ENCODE results near the gene SLC33A1.
A peak's percentile ranks its signal among the peaks of the same experiment; 100 is the strongest.
"Not testable (repeated sequence)": the region's sequence is repeated elsewhere in the genome, so short reads cannot be mapped to it uniquely, and the experiment has no call there.

SLC33A1 gene

DNA sequence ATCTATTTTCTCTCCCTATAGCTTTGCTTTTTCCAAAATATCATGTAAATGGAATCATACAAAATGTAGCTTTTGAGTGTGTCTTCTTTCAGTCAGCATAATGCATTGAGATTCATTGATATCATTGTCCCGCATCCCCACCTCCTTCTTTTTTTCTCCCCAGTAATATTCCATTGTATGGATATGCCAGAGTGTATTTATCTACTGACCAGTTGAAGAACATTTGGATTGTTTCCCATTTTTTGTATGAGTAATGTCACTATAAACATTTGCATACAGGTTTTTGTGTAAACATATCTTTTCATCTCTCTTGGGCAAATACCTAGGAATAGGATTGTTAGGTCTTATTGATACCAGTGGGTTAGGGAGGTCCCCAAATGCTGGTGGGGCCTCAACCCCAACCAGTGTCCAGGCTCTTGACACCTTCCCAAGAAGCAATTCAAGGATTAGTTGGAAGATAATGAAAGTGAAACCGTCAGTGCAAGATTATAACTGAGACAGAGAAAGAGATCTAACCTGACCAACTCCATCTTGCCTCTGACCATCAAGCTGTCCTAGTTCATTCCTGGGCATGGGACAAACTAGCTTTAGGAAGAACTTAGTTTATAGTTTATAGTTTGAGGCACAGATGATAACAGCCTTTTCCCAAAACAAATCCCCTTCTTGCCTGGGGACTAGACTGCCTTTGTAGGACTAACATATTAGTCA, 7.4 kb upstream of the SLC33A1 start:
- DNase-seq: no peak

DNA sequence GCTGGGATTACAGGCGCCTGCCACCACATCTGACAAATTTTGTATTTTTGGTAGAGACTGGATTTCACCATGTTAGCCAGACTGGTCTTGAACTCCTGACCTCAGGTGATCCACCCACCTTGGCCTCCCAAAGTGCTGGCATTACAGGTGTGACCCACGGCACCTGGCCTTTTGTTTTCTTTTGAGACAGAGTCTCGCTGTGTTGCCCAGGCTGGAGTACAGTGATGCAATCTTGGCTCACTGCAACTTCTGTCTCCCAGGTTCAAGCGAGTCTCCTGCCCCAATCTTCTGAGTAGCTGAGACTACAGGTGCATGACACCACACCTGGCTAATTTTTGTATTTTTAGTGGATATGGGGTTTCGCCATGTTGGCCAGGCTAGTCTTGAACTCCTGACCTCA, 6.2 kb upstream of the SLC33A1 start:
- not testable (repeated sequence) for DNase-seq

DNA sequence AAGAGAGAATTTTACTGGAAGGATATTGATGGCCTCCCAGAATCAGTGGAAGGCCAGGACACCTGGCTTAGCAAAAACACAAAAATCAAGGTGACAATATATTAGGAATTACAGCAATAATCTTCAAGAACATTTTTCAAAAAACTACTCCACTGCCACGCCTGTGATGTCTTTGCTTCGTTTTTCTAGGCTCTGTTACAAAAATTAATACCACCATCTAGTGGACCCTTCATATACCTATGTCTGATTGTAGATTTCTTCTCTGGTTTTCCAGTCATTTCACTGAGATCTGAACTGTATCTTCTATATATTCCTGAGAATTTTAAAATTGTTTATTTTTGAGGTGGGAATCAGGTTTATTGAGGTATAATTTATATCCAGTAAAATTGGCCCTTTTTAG, 5.6 kb upstream of the SLC33A1 start:
- DNase-seq: no peak

DNA sequence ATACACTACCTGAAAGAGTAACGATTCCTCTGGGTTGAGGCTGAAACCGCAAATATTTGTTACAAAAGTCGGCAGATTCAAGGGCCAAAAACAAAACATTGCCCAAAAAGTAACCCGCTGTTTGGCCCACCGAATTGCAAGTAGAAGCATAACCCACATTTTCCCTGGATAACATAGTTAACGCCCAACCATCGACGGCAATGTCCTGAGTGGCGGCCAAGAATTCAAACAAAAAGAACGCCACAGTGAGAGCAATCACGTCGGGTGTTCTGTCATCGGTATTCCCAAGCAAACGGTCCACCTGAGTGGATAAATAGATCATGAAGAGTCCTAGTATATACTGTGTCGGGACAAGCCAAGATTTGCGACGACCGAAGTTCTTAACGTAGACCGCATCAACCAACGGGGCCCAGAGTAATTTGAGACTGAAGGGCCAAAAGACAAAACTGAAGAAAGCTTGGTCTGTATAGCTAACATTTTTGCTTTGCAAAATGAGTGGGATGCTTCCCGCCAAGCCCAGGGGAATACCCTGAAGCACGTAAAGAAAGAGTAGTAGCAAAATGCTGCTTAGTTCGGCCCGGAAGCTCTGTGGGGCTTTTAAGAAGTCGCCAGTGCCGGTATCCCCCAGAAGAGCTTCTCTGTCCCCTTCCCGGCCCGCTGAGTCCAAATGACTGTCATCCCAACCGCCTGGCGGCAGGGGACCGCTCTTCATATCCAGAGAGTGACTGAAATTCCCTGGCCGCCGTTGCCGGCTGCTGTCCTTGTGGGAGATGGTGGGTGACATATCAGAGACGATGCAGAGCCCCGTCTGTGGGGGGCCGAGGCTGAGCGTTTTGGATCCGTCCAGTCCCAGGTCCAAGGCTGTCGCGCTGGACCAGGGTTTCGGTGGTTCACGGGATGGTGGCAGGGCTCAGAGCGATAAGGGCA, 750 bp downstream of the SLC33A1 start:
- DNase-seq: peak; percentile 9

DNA sequence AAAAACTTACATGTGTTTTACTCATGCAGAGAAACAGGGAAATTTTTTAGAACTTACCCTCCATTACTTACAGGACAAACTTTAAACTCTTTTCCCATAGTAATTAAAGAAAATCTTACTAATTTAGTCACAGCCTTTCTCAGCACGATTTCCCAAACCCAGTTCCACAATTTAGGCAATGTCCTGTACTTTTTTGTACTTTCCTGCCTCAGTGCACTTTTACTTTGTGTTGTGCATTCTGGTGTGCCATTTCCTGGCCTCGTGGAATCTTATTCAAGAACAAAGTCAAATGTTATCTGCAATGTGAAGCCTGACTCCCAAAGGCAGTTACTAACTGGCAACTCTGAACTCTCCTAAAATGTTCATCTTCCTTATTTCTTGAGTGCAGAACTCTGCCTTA, 1.9 kb downstream of the SLC33A1 start:
- no peak for DNase-seq

DNA sequence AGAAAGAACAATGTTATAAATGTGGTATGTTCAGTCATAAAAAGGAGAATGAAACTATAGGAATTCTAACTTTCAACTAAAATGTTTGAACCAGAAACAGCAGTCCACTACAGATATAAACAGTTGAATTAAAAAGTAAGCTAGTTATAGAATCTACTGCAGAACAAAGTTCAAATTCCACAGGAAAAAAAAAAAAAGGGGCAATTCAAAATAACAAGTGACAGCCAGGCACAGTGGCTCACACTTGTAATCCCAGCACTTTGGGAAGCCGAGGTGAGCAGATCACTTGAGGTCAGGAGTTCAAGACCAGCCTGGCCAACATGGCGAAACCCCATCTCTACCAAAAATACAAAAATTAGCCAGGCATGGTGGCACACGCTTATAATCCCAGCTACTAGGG, 4.8 kb downstream of the SLC33A1 start:
- DNase-seq: not testable (repeated sequence)

DNA sequence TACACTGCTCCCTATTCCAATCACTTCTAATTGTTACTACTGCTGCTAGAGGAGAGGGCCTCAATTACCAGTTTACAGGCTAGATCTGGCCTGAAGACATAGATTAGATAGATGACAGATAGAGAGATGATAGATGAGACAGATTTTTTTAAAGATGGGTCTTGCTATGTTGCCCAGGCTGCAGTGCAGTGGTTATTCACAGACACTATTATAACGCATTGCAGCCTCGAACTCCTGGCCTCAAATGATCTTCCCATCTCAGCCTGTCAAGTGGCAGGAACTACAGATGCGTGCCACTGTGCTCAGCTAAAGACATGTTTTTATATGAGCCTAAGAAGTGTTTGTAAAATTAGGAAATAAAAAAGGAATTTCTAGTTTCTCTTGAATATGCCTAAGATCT, 6.2 kb downstream of the SLC33A1 start:
- DNase-seq: no peak

DNA sequence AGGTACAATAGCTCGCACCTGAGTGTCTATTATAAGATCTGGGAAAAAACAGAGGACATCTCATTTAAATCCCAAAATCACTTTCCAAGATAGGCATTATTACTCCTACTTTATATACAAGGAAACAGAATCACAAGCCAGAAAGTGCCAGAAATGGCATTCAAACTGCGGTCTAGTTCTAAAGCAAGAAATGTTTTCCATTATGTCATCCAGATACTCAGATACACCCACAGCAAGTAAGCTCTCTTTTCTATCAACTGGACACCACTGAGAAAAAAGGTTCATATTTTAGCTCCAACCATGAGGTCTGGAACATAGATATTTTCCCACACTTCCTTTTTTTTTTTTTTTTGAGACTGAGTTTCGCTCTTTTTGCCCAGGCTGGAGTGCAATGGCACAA, 8.1 kb downstream of the SLC33A1 start:
- no peak for DNase-seq

DNA sequence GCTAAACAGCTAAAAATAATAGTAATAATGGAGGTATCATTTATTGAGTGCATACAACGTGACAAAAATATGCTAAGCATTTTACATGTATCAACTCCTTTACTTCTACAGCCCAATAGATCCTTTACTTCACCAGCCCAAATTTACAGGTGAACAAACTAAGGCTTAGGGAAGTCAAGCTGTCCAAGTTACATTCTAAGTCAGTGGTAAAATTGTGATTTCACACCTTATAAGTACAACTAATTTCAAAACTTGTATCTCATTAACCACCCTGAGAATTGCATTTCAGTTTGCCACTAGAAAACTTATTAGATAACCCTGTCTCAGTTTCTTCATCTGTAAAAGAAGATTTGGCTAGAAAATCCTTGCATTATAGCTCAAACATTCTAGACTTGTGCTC, 10.7 kb downstream of the SLC33A1 start:
- DNase-seq: no peak

DNA sequence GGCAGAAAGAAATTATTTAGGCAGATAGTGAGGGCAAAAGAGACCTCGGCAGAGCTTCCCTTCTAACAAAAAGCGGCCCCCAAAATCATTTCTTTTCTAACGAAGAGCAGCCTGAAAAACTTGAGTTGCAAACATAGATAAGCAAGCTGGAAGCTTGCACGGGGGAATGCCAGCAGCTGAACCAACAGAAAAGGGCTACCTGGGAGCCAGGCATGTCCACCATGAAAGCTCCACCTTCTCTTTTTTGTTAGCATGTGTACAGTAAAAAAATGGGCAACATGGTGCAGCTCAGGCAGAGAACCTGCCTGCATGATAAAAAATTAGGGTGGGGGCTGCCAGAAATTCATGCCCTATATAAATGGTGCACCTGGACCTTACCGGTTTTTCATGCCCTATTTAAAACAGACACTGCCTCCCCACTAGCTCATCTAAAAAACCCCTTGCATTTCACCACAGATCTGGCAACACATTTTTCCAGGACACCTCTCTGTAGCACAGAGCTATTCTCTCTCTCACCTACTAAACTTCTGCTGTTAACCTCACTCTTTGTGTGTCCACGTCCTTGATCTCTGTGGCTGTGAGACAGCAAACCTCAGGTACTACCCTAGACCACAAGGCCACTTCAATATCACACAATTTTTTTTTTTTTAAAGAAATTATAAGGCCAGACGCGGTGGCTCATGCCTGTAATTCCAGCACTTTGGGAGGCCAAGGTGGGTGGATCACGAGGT, 18.7 kb downstream of the SLC33A1 start:
- DNase-seq: no peak

DNA sequence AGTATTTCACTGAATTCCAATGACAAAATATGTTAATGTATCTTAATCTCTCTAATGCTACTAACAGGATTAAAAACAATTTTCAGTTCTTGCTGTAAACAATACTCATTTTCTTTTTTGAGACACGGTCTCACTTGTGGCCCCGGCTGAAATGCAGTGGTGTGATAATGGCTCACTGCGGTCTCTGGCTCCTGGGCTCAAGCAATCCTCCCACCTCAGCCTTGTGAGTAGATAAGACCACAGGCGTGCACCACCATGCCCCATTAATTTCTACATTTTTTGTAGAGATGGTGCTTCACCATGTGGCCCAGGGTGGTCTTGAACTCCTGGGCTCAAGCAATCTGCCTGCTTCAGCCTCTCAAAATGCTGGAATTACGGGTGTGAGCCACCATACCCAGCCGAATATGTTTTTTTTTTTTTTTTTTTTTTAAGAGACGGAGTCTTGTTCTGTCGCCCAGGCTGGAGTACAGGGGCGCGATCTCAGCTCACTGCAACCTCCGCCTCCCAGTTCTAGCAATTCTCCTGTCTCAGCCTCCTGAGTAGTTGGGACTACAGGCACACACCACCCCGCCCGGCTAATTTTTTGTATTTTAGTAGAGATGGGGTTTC, 25.6 kb downstream of the SLC33A1 start:
- DNase-seq: not testable (repeated sequence)

DNA sequence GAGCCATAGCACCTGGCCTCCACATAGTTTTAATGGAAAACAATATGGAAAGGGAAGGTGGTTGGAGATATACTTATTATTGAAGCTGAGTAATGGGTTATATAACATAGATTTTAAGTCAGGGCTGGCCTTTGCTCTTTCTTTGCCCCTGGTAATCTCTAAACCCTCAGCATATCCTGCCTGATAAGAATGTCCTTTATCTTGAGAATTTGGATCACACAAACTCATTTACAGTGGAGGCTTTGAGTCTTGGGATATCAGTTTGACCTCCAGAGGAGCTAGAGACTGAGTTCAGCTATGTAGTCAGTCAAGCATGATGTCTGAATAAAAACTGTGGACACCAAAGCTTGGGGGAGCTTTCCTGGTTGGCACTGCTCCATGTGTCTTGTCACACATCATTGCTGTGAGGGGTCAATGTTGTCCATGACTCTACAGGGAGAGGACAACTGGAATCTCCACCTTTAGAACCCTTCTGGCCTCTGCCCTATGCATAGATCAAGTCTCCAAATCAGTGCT, 39.1 kb downstream of the SLC33A1 start:
- no peak for DNase-seq

DNA sequence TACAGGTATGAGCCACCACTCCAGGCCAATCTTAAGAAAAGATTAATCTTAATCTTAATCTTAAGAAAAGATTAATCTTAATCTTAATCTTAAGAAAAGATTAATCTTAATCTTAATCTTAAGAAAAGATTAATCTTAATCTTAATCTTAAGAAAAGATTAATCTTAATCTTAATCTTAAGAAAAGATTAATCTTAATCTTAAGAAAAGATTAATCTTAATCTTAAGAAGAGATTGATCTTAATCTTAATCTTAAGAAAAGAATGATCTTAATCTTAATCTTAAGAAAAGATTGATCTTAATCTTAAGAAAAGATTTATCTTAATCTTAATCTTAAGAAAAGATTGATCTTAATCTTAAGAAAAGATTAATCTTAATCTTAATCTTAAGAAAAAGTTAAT, 41.0 kb downstream of the SLC33A1 start:
- not testable (repeated sequence) for DNase-seq

DNA sequence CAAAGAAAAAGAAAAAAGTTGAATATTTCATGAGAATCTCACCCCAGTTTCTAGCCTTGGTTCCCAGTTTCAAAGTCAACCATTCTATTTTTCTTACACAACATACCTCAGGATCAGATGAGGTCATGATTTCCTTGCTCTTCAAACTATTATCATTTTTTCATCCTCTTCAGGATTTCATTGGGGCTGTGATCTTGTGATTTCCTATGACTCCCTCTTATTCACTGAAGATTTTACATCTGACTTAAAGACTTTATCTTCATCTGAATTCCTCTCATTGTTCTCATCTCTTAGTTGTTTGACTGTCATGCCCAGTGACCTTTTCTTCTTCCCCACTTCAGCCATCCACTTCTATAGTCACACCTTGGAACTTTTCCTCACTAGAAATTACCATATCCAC, 45.0 kb downstream of the SLC33A1 start:
- peak; percentile 19 for DNase-seq

DNA sequence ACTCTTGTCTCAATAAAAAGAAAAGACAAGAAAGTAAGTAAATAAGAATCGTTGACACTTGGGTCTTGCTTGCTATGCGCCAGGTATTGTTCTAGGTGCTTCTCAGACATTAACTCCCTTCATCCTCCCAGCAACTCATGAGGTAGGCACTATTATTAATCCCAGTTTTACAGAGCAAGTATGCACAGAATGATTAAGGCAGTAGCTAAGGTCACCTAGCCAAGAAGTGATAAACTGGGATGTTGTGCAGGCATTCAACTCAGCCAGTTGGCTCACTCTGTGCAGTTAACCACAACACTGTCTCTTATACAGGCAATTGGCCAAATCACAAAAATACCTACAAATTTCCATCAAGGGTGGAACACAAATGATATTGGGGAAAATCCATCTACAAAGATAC, 46.4 kb downstream of the SLC33A1 start:
- peak; percentile 7 for DNase-seq

DNA sequence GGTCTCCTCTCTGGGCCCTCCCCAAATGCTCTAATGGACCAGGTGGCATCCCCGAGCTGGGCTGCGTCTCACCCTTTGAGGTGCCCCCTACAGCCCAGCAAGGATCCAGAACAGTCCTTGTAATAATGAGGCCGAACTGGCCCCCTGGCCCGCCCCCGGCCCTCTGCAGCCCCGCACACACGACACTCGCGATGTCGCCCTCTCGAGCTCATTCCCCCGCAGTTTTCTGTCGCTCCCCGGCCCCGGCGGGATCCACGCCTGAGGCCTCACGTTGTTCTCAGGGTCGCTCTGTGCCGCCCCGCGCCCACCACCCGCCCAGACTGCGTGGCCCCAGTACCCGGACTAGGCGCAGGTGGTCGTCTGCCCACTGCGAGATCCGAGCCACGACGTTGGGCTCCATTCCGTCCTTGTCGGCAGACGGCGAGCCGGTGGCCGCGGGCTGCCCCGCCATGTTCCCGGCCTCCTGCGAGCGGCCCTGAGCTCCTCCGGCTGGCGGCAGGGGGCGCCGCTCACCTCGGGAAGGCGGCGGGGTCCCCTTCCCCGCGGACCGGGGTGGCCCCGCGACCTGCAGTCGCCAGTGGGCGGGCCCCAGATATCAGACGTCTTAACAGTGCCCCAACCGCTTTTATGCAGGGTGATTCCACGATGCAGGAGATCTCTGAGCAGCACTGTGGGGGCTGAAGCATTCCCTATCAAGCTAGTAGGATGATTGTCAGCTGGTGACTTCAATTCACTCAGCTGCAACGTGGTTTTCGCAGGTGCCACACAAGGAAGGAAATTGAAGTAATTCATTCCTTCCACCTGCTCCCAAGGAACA, 48.2 kb downstream of the SLC33A1 start, which contains the start of gene C3orf33:
C3orf33 (minus strand) TSS at position 477 of the 817 bp plus-strand sequence; CDS start at position 451, 26 bp downstream.
- peak; percentile 56 for DNase-seq

DNA sequence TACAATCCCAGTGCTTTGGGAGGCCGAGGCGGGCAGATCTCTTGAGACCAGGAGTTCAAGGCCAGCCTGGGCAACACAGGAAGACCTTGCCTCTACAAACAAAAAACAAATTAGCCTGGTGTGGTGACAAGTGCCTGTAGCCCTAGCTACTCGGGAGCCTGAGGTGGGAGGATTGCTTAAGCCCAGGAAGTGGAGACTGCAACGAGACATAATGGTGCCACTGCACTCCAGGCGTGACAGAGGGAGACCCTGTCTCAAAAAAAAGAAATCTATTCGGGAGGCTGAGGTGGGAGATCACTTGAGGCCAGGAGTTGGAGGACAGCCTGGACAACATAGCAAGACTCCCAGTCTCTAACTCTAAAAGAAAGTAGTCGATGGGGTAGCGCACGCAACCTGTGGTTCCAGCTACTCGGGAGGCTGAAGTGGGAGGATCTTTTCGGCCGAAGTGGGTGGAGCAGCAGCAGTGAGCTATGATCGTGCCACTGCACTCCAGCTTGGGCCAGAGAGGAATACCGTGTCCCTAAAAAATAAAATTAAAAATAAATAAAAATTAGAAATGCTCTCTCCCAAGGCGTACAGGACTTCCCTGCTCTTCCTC, 48.9 kb downstream of the SLC33A1 start:
- DNase-seq: peak; percentile 21

DNA sequence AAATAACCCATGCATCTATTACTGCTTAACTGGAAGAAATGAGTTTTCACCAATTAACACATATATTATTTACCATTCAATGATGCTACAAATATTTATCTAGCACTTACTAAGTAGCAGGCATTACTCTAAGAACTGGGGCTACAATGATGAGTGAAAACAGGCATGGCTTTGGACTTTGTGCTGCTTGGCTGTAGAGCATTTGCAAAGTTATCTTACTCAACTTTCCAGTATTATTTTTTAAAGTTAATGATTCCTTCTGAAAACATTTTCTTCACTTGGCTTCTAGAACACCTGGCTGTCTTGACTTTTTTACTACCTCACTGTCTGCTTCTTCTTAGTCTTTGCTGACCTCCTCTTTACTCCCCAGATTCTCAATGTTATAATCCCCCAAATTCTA, 49.9 kb downstream of the SLC33A1 start:
- no peak for DNase-seq

DNA sequence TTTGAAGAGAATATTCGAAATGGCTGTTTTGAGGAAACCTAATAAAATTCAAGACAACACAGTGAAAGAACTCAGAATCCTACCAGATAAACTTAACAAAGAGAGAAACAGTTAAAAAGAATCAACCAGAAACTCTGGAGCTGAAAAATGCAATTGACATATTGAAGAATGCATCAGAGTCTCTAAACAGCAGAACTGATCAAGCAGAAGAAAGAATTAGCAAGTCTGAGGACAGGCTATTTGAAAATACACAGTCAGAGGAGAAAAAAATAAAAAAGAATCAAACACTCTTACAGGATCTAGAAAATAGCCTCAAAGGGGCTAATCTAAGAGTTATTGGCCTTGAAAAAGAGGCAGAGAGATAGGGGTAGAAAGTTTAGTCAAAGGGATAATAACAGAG, 61.7 kb downstream of the SLC33A1 start:
- no peak for DNase-seq

DNA sequence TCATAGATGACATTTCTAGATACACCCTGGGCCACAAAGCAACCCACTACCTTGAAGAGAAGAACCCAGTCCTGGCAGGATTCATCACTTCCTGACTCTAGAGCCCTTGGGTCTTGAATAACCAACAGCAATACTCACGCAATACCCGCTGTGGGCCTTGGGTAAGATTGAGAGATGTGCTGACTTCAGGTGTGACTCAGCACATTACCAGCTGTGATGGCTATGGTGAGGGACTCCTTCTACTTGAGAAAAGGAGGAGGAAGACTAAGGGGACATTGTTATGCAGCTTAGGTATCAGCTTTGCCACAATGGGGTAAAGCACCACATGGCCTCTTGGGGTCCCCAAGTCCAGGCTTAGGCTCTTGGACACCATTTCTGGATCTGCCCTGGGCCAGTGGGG, 63.0 kb downstream of the SLC33A1 start:
- peak; percentile 34 for DNase-seq

DNA sequence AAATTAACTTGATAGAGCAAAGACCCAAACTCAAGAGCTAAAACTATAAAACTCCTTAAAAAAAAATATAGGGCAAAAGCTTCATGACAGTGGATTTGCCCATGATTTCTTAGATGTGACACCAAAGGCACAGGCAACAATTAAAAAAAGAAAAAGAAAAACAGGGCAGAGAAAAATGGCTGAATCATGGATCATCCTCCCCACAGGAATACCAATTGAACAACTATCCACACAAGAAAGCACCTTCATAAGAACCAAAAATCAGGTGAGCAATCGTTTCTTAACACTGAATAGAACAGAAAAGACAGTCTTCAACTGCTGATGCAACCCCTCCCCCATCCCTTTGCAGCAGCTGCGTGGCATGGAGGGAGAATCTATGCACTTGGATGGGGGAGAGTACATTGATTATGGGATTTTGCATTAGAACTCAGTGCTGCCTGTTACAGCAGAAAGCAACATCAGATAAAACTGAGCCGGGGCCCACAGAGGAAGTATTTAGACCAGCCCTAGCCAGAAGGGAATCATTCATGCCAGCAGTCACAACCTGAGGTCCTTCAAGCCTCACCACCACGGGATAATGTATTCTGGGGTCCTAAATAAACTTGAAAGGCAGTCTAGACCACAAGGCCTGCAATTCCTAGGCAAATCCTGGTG, 63.8 kb downstream of the SLC33A1 start:
- DNase-seq: no peak
